Coronary artery (tissue), 2 donors: Measurements from ENCODE around the gene USO1.

Source experiments
- DNase-seq: peaks from one replicate; pipeline ENCODE4 v3.0.0-alpha.2; 2017; ENCODE audit warnings: low spot score
- H3K27ac ChIP-seq, 2 donors: fragments of 200-600 bp; sonication (generic); one replicate each; pipeline ENCODE4 v1.5.1; 2016 to 2019
- H3K4me3 ChIP-seq: fragments of 200-600 bp; sonication (generic); 2 replicates; pipeline ENCODE4 v1.5.1; 2016; ENCODE audit warnings: mild to moderate bottlenecking, moderate library complexity
- TF ChIP-seq, protein P1 (sequence below): fragments of 200-600 bp; sonication (generic); IDR thresholded peaks from one replicate; pipeline ENCODE4 v1.5.1; 2019; ENCODE audit warnings: antibody characterized with exemption

The USO1 gene

DNA sequence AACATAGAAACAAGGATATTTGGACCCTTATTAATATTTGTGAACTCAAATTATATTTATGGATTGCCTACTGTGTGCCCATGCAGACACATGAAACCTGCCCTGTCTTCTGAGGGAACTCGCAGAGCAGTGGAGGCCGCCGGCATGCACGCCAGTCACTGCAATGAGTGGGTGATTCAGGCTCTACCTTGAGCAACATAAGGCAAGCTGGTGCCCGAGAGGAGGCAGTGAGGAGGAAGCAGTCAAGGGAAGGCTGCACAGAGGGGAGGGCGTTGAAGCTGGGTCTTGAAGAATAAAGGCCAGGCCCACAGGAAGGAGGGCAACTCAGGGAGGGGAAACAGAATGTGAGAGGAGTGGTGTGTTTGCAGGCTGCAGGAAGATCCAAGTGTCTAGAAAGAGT, 125.1 kb downstream of the USO1 start:
- Histone ChIP-seq H3K4me3 (no peak overlapping the region), H3K27ac (no peak overlapping the region)
- DNase-seq, result no peak
- TF ChIP-seq, protein P1, sequence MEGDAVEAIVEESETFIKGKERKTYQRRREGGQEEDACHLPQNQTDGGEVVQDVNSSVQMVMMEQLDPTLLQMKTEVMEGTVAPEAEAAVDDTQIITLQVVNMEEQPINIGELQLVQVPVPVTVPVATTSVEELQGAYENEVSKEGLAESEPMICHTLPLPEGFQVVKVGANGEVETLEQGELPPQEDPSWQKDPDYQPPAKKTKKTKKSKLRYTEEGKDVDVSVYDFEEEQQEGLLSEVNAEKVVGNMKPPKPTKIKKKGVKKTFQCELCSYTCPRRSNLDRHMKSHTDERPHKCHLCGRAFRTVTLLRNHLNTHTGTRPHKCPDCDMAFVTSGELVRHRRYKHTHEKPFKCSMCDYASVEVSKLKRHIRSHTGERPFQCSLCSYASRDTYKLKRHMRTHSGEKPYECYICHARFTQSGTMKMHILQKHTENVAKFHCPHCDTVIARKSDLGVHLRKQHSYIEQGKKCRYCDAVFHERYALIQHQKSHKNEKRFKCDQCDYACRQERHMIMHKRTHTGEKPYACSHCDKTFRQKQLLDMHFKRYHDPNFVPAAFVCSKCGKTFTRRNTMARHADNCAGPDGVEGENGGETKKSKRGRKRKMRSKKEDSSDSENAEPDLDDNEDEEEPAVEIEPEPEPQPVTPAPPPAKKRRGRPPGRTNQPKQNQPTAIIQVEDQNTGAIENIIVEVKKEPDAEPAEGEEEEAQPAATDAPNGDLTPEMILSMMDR, result no peak

DNA sequence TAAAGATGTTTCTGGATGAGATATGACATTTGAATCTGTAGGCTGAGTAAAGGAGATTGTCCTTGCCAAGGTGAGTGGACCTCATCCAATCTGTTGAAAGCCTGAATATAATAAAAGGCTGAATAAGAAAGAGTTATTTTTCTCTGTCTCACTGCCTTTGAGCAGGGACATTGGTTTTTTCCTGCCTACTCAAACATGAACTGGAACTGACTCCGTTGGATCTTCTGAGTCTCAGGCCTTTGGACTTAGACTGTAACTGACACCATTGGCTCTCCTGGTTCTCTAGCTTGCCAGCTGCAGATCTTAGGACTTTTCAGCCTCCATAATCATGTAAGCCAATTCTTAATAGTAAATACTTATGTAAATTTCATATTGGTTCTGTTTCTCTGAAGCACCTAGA, 134.3 kb downstream of the USO1 start:
- DNase-seq, result no peak
- no peak overlapping the region for H3K4me3 ChIP-seq
- no peak overlapping the region for H3K27ac ChIP-seq
- TF ChIP-seq, protein P1, result no peak

DNA sequence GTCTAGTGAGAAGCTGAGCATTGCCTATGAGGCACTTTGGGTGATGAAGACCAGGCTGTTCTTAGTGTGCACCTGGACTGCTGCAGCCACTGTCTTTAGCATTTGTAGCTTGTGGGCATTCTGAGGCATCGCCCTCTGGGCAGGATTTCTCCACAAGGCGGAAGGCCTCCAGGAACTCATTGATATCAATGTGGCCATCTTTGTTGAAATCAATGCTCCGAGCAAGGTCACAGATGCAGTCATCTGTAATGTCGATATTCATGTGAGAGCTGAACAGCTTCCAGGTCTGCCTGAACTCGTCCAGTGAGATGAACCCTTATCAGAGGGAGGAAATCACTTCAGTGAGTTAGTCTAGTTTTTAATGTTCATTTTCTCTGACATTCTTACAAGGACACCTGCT, 136.2 kb downstream of the USO1 start:
- Histone ChIP-seq H3K4me3 (no peak overlapping the region), H3K27ac (no peak overlapping the region)
- DNase-seq, result no peak
- TF ChIP-seq, protein P1, result no peak
